HEK293 (cell line): ENCODE results near the gene SLC38A9.

ENCODE experiments used
- CTCF ChIA-PET: fragments of 350-600 bp; formaldehyde crosslinking; extraction: SDS; loops from one replicate; lab custom pipeline; 2021; ENCODE audit warnings: antibody characterized with exemption; lab: Yijun Ruan, JAX
- POLR2A ChIA-PET: fragments of 300-600 bp; formaldehyde crosslinking; extraction: SDS; loops from one replicate; lab custom pipeline; 2020; ENCODE audit warnings: antibody characterized with exemption, inconsistent platforms; lab: Yijun Ruan, JAX
- H3K27ac ChIP-seq: fragments of 200-500 bp; sonication (Bioruptor generic); 2 replicates; pipeline ENCODE4 v1.5.1; 2014; ENCODE audit warnings: low read depth, low read length, control low read depth, inconsistent platforms; ENCODE audit errors: extremely low read depth
- H3K36me3 ChIP-seq, 2 experiments: fragments of 200-500 bp in 1 of 2; sonication (Bioruptor generic) in 1 of 2; 1 replicate in 1 of 2; 2 replicates in 1 of 2; pipeline ENCODE4 v1.5.1; 2014 to 2017; ENCODE audit warnings: inconsistent platforms in 2 of 2, low read length in 2 of 2; ENCODE audit not compliant: control insufficient read depth in 2 of 2, insufficient read depth in 1 of 2
- H3K4me1 ChIP-seq: fragments of 200-500 bp; sonication (Bioruptor generic); 2 replicates; pipeline ENCODE4 v1.5.1; 2014; ENCODE audit warnings: mild to moderate bottlenecking, low read length, inconsistent platforms; ENCODE audit not compliant: control insufficient read depth, insufficient read depth
- H3K4me3 ChIP-seq: 2 replicates; pipeline ENCODE4 v1.5.1; 2011; ENCODE audit warnings: low read depth, mild to moderate bottlenecking, control low read depth, low read length, moderate library complexity
- H3K9me3 ChIP-seq: fragments of 200-500 bp; sonication (Bioruptor generic); 2 replicates; pipeline ENCODE4 v1.5.1; 2014; ENCODE audit warnings: low read depth, low read length, inconsistent platforms; ENCODE audit not compliant: control insufficient read depth, insufficient read depth
- REST ChIP-seq: fragments of 450-650 bp; formaldehyde crosslinking; IDR thresholded peaks from 2 replicates; pipeline ENCODE4 v1.5.1; 2016; ENCODE audit warnings: missing biosample characterization, missing genetic modification characterization
- SP7 ChIP-seq: fragments of 450-650 bp; formaldehyde crosslinking; IDR thresholded peaks from 2 replicates; pipeline ENCODE4 v1.5.1; 2016; ENCODE audit warnings: missing biosample characterization, missing genetic modification characterization
- YY1 ChIP-seq: fragments of 450-650 bp; formaldehyde crosslinking; IDR thresholded peaks from 2 replicates; pipeline ENCODE4 v1.5.1; 2018; ENCODE audit warnings: missing biosample characterization, missing genetic modification characterization
- ZFHX2 ChIP-seq: fragments of 450-650 bp; formaldehyde crosslinking; conservative IDR thresholded peaks from 2 replicates; pipeline ENCODE4 v1.5.1; 2016; ENCODE audit warnings: missing biosample characterization, missing genetic modification characterization
- ZNF140 ChIP-seq: fragments of 450-650 bp; formaldehyde crosslinking; IDR thresholded peaks from 2 replicates; pipeline ENCODE4 v1.5.1; 2016; ENCODE audit warnings: missing biosample characterization, missing genetic modification characterization
- ZNF280C ChIP-seq: fragments of 450-650 bp; formaldehyde crosslinking; IDR thresholded peaks from 2 replicates; pipeline ENCODE4 v1.5.1; 2016; ENCODE audit warnings: missing biosample characterization, missing genetic modification characterization
- ZNF530 ChIP-seq: fragments of 450-650 bp; formaldehyde crosslinking; IDR thresholded peaks from 2 replicates; pipeline ENCODE4 v1.5.1; 2016; ENCODE audit warnings: low read depth, missing biosample characterization, missing genetic modification characterization
- ZNF560 ChIP-seq: fragments of 450-650 bp; formaldehyde crosslinking; IDR thresholded peaks from 2 replicates; pipeline ENCODE4 v1.5.1; 2017; ENCODE audit warnings: missing biosample characterization, missing genetic modification characterization, borderline replicate concordance
- ZNF571 ChIP-seq: fragments of 450-650 bp; formaldehyde crosslinking; IDR thresholded peaks from 2 replicates; pipeline ENCODE4 v1.5.0; 2017; ENCODE audit warnings: missing biosample characterization, missing genetic modification characterization
- ZNF639 ChIP-seq: fragments of 450-650 bp; formaldehyde crosslinking; IDR thresholded peaks from 2 replicates; pipeline ENCODE4 v1.5.1; 2016; ENCODE audit warnings: missing biosample characterization, missing genetic modification characterization
- ZNF654 ChIP-seq: fragments of 450-650 bp; formaldehyde crosslinking; IDR thresholded peaks from 2 replicates; pipeline ENCODE4 v1.5.1; 2016; ENCODE audit warnings: low read depth, missing biosample characterization, missing genetic modification characterization
- ZNF692 ChIP-seq: fragments of 450-650 bp; formaldehyde crosslinking; IDR thresholded peaks from 2 replicates; pipeline ENCODE4 v1.5.1; 2016; ENCODE audit warnings: missing biosample characterization, missing genetic modification characterization
- ZNF701 ChIP-seq: fragments of 450-650 bp; formaldehyde crosslinking; IDR thresholded peaks from 2 replicates; pipeline ENCODE4 v1.5.1; 2016; ENCODE audit warnings: missing biosample characterization, missing genetic modification characterization

SLC38A9 gene

GRCh38 chr5:55625589-55625909 is 86.6 kb downstream of the SLC38A9 start:
- H3K4me1 ChIP-seq: 0 out of 2 replicates have a peak, but pooled peaks cover 2% of the 10 kb centered on the region
- TF ChIP-seq SP7 (tag by site-specific recombination) (no peak), ZFHX2 (tag by site-specific recombination) (no peak), ZNF654 (tag by site-specific recombination) (no peak), ZNF530 (tag by site-specific recombination) (no peak), ZNF280C (tag by site-specific recombination) (no peak), ZNF140 (tag by site-specific recombination) (no peak)
- TF ChIP-seq, all 188 proteins: peak for 0
- H3K9me3 ChIP-seq: no peaks in the 10 kb centered on the region
- no peaks in the 10 kb centered on the region for H3K36me3 ChIP-seq
- no peak overlapping the region for H3K27ac ChIP-seq
- ChIA-PET CTCF (no interaction called here), POLR2A (no interaction called here)
- H3K4me3 ChIP-seq: no peak overlapping the region

- H3K4me1 ChIP-seq: 0 out of 2 replicates have a peak, but pooled peaks cover 2% of the 10 kb centered on the region
- H3K36me3 ChIP-seq: no peaks in the 10 kb centered on the region
- no peak for TF ChIP-seq ZNF571
- no peak for TF ChIP-seq YY1 (tag by site-specific recombination)
- no peak for TF ChIP-seq ZNF692 (tag by site-specific recombination)
- TF ChIP-seq ZNF701 (tag by site-specific recombination): no peak
- no peak for TF ChIP-seq ZNF560 (tag by site-specific recombination)
- no peak for TF ChIP-seq ZNF639 (tag by site-specific recombination)
- TF ChIP-seq REST (tag by site-specific recombination): no peak
- H3K4me3 ChIP-seq: no peak overlapping the region
- no peak overlapping the region for H3K27ac ChIP-seq
- ChIA-PET CTCF (interaction anchor here (0.6 to 1.5 kb wide), 2 partner anchors 8 to 413 kb away, joined by 3 read pairs; no protein-coding TSS in a partner anchor), POLR2A (interaction anchor here (0.6 kb wide), 1 partner anchor 119 kb away, joined by 3 read pairs; no protein-coding TSS in a partner anchor)
- H3K9me3 ChIP-seq: no peaks in the 10 kb centered on the region
Measured at GRCh38 chr5:55624841-55625588, 87.1 kb downstream of the SLC38A9 start.
